Skeletal muscle satellite cell (primary cell): Measurements from ENCODE around the gene DDB1.

Experiments used
- H3K27me3 ChIP-seq: 2 replicates; pipeline ENCODE4 v1.7.0; 2013; ENCODE audit warnings: low read length; ENCODE audit not compliant: control insufficient read depth, insufficient read depth
- H3K36me3 ChIP-seq: 2 replicates; pipeline ENCODE4 v1.7.0; 2013; ENCODE audit warnings: mild to moderate bottlenecking, control low read depth, low read length; ENCODE audit not compliant: insufficient read depth
- H3K4me1 ChIP-seq: 2 replicates; pipeline ENCODE4 v1.7.0; 2013; ENCODE audit warnings: low read length; ENCODE audit not compliant: control insufficient read depth, insufficient read depth
- H3K4me2 ChIP-seq: 2 replicates; pipeline ENCODE4 v1.7.0; 2013; ENCODE audit warnings: mild to moderate bottlenecking, low read length
- H3K4me3 ChIP-seq: 2 replicates; pipeline ENCODE4 v1.7.0; 2013; ENCODE audit warnings: low read length
- H3K9ac ChIP-seq: 2 replicates; pipeline ENCODE4 v1.7.0; 2013; ENCODE audit warnings: mild to moderate bottlenecking, low read depth, low read length, moderate library complexity
- H3K9me3 ChIP-seq: replicated peaks from 2 replicates; pipeline ENCODE4 v1.7.0; 2013; ENCODE audit warnings: mild to moderate bottlenecking, control low read depth, low read length

The DDB1 gene

GRCh38 chr11:61273178-61274078 is 59.5 kb downstream of the DDB1 start:
- no peak overlapping the region for H3K4me2 ChIP-seq
- H3K9me3 ChIP-seq: no peaks in the 10 kb centered on the region
- no peaks in the 10 kb centered on the region for H3K36me3 ChIP-seq
- no peaks in the 10 kb centered on the region for H3K27me3 ChIP-seq
- H3K9ac ChIP-seq: no peak overlapping the region
- no peak overlapping the region for H3K4me3 ChIP-seq
- peaks cover 7% of the 10 kb centered on the region for H3K4me1 ChIP-seq

- Histone ChIP-seq H3K36me3 (no peaks in the 10 kb centered on the region), H3K9ac (no peak overlapping the region), H3K27me3 (no peaks in the 10 kb centered on the region), H3K4me3 (no peak overlapping the region), H3K4me1 (peaks cover 7% of the 10 kb centered on the region), H3K4me2 (no peak overlapping the region), H3K9me3 (no peaks in the 10 kb centered on the region)
These were observed 60.2 kb downstream of the DDB1 start for GRCh38 chr11:61272731-61273130.

DNA sequence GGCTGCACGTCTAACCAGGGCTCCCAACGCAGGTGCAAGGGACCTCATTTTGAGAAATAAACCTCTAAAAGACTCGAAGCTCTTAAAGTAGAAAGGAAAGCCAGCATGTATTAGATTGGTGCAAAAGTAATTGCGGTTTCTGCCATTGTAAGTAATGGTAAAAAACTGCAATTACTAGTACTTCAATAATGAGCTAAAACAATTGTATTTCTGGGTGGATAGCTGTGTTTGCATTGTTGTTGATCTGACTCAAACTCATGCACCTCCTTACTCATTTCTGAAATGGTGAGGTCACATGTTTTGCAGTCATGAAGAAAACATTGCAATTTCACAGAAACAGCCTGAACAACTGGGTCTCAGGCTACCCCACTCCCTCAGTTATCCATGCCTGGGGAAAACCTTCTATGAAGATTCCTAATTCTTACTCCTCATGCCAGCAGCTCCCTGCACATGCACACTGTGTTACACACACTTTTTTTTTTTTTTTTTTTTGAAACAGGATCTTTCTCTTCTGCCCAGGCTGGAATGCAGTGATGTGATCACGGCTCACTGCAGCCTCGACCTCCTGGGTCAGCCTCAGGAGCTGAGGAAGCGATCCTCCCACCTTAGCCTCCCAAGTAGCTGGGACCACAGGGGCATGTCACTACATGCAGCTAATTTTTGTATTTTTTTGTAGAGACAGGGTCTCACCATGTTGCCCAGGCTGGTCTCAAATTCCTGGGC is 62.4 kb downstream of the DDB1 start:
- Histone ChIP-seq H3K9me3 (no peaks in the 10 kb centered on the region), H3K4me2 (no peak overlapping the region), H3K9ac (no peak overlapping the region), H3K27me3 (no peaks in the 10 kb centered on the region), H3K4me1 (peaks cover 7% of the 10 kb centered on the region), H3K36me3 (no peaks in the 10 kb centered on the region), H3K4me3 (no peak overlapping the region)

GRCh38 chr11:61268588-61269250 is 64.2 kb downstream of the DDB1 start:
- no peak overlapping the region for H3K4me2 ChIP-seq
- H3K4me3 ChIP-seq: no peak overlapping the region
- H3K9me3 ChIP-seq: no peaks in the 10 kb centered on the region
- H3K4me1 ChIP-seq: peaks cover 7% of the 10 kb centered on the region
- H3K9ac ChIP-seq: no peak overlapping the region
- H3K27me3 ChIP-seq: no peaks in the 10 kb centered on the region
- H3K36me3 ChIP-seq: no peaks in the 10 kb centered on the region

DNA sequence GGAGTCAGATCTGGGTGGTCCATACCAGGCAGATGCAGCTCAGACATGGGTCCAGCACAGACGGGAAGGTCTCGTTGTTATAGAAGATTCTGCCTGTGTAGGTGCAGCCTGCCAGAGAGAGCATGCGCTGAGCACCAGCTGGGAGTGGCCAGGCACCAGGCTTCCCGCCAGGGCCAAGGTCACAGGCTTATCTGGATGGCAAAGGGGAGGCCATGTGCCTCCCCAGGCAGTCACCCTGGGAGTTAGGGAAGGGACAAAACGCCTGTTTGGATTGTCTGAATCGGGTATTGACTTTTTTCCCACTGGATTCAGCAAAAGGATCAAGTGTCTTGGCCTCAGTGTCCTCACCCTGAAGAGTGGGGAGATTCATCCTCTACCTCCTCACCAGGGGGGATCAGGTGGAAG is 65.5 kb downstream of the DDB1 start:
- Histone ChIP-seq H3K27me3 (no peaks in the 10 kb centered on the region), H3K36me3 (no peaks in the 10 kb centered on the region), H3K4me2 (no peak overlapping the region), H3K9ac (no peak overlapping the region), H3K4me3 (no peak overlapping the region), H3K4me1 (peaks cover 7% of the 10 kb centered on the region), H3K9me3 (no peaks in the 10 kb centered on the region)

- Histone ChIP-seq H3K4me1 (peaks cover 7% of the 10 kb centered on the region), H3K36me3 (no peaks in the 10 kb centered on the region), H3K4me2 (no peak overlapping the region), H3K9ac (no peak overlapping the region), H3K9me3 (no peaks in the 10 kb centered on the region), H3K4me3 (no peak overlapping the region), H3K27me3 (no peaks in the 10 kb centered on the region)
These were observed 66.3 kb downstream of the DDB1 start for GRCh38 chr11:61266602-61267001.

DNA sequence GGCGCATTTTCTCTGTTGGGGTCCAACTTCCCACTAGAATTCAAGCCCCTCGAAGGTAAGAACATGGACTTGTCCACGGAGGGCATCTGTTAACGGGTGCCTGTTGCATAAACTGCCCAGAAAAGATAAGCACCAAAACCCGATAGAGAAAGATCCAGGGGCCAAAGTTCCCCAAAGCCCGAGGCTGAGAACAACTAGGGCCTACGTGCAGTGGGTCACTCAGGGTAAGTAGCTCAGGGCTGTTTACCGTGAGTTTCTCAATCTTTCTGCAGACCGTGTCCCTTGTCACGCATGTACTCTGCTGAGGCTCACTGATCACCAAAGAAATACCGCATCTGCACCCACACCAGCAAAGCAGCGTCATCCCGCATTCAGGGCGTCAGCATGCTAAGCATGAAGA is 67.5 kb downstream of the DDB1 start:
- Histone ChIP-seq H3K36me3 (no peaks in the 10 kb centered on the region), H3K4me3 (no peak overlapping the region), H3K9me3 (no peaks in the 10 kb centered on the region), H3K4me2 (no peak overlapping the region), H3K27me3 (no peaks in the 10 kb centered on the region), H3K9ac (no peak overlapping the region), H3K4me1 (peaks cover 3% of the 10 kb centered on the region)

DNA sequence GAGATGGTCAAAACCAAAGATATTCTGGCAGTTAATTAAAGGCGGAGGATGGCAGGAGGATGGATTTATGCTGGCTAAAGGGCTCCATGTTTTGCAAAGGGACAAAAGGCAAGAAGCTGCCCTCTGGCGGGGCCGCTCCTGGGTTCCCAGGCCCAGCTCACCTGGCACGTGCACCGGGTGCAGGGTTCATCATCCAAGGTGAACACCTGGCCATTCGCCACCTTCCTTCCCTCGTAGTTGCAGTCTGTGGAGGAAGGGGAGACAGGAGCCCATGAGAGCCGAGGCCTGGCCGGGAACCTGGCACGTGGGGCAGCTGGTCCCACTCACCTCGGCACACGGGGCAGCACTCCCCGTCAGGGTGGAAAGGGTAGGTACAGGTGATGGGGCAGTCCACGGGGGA is 68.1 kb downstream of the DDB1 start:
- H3K27me3 ChIP-seq: no peaks in the 10 kb centered on the region
- H3K36me3 ChIP-seq: no peaks in the 10 kb centered on the region
- no peak overlapping the region for H3K9ac ChIP-seq
- H3K4me1 ChIP-seq: no peaks in the 10 kb centered on the region
- no peaks in the 10 kb centered on the region for H3K9me3 ChIP-seq
- no peak overlapping the region for H3K4me2 ChIP-seq
- no peak overlapping the region for H3K4me3 ChIP-seq

DNA sequence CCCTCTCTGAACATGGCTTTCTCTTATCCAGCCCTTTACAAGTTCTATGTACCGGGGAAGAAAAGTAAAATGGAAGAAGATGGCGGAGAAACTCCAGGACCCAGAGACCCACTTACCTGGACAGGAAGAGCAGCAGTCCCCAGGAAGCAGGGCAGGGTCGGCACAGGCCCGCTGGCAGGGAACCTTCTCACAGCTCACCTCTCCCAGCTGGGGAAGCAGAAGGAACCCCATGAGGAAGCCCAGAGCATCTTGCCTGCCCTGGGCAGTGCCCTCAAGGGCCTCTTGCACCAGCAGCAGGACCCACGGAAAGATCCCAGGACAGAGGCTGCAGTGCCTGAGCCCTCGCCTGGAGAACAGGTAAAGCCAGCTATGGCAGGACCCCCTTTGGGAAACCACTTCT is 68.5 kb downstream of the DDB1 start:
- Histone ChIP-seq H3K4me1 (no peaks in the 10 kb centered on the region), H3K4me3 (no peak overlapping the region), H3K36me3 (no peaks in the 10 kb centered on the region), H3K9me3 (no peaks in the 10 kb centered on the region), H3K27me3 (no peaks in the 10 kb centered on the region), H3K9ac (no peak overlapping the region), H3K4me2 (no peak overlapping the region)

DNA sequence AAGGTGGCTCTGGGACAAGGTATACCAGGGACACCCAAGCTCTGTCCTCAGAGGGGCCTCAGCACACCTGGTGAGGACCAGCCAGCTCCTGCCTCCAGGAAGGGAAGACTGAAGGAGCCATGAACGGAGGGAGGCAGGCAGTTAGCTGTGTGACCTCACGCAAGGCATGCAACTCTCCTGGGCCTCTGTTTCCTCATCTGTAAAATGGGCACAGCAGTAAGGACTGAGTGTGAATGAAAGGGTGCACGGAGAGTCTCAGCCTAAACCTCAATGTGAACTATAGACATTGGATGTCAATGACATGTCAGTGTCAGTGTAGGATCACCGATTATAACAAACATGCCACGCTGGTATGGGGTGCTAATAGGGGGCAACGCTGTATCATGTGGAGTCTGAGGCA is 73.5 kb downstream of the DDB1 start:
- Histone ChIP-seq H3K27me3 (no peaks in the 10 kb centered on the region), H3K4me2 (no peak overlapping the region), H3K4me1 (peaks cover 4% of the 10 kb centered on the region), H3K9ac (no peak overlapping the region), H3K4me3 (no peak overlapping the region), H3K9me3 (no peaks in the 10 kb centered on the region), H3K36me3 (no peaks in the 10 kb centered on the region)

GRCh38 chr11:61258546-61258945 is 74.4 kb downstream of the DDB1 start:
- Histone ChIP-seq H3K4me1 (peaks cover 4% of the 10 kb centered on the region), H3K9me3 (no peaks in the 10 kb centered on the region), H3K4me2 (no peak overlapping the region), H3K36me3 (no peaks in the 10 kb centered on the region), H3K4me3 (no peak overlapping the region), H3K9ac (no peak overlapping the region), H3K27me3 (no peaks in the 10 kb centered on the region)
